SKM-1 (cell line): ENCODE results near the gene UBL7.
A peak's percentile ranks its signal among the peaks of the same experiment; 100 is the strongest.

Experiments used
- DNase-seq: peaks from one replicate; lab custom pipeline; 2025; ENCODE audit not compliant: unreplicated experiment; lab: John Stamatoyannopoulos, UW

Gene UBL7

DNA sequence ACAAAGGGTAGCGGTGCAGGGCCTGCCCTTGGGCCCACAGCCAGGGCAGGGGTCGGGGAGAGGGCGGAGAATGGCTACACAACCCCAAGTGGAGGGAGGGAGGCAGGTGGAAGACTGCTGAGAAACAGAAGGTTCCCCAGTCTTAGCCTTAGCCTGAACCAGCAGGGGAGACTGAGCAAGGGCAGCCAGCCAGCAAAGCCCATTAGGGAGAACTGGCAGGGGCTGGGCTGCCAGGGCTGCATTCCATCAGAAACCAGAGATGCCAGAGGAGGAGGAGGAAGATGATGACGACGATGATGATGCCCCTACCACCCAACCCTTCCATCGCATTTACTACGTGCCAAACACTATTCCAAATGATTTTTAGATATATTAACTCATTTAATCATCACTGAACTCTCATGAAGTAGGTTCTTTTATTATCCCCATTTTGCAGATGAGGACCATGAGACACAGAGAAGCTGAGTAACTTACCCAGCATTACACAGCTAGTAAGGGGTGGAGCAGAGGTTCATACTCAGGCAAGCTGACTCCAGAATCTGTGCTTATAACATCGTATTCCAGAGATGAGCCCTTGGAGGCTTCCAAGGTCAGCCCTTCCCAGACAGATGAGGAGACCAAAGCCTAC is 35.9 kb downstream of the UBL7 start:
- DNase-seq = no peak

DNA sequence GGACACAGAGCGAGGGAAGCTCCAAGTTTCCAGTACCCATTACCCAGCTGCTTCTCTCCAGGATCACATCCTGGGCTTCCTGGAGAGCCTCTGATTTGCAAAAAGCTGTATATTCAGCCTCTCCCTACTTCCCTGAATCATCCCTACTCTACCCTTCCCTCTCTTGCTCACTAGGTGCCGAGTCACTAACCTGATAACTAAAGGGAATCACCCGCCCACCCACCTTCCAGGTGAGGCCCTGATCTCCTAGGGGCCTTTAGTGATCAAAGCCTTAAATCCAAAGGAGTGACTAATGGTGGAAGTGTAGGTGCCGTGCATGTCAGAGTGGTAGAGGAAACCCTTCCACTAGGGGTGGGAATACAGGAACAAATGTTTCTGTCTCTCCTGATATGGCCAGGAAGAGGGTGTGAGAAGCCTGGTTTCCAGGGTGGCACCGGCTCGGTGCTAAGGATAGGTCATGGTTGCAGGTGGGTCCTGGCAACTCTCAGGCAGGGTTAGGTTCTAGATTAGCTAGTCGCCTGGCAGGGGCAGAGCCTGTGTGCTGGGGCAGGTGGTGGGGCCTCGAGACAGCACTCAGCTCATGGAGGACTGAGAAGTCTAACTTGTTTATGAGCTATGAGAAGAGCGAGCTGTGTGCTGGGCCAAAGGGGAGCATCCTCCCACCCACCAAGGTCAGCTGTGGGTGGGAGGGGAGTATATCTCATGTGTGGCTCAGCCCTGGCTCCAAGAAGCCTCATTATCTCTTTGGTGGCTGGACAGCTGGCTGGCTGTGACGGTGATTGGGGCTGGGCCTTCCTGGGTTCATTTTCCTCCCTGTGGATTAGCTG is 37.3 kb downstream of the UBL7 start:
- DNase-seq = no peak

DNA sequence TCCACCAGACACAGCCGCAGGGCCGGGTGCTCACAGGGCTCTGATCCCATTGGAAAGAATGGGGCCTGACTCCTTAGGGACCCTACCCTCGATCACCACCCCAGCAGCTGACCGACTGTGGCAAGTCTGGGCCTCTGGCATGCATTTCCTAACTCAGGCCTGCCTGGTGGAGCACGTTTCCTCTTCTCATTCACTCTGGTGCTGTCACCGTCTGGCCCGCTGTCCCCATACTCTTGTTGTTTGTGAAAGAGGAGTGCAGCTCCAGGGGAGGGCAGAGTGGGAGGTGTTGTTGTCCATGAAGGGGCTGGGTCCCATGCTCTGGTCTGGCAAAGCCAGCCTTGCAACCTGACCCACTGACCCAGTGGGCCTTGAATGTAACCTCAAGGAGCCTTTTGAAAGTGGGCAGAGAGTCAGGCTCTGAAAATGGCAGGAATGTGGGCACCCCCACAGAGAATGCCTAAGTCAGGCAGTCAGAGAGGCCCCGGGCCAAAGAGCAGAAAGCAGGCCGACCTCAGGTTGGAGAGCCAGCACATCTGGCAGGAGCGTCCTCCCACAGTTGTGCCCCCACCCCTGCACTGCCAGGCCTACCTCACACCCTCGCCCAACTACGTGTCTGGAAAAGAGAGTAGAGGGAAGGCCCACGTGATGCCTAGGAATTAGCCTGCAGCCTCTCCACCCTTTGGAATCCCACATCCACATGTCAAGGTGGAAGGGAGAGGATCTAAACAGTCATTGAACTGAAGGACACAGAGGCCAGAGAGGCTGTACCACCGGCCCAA is 38.1 kb downstream of the UBL7 start:
- peak; percentile 52 for DNase-seq

DNA sequence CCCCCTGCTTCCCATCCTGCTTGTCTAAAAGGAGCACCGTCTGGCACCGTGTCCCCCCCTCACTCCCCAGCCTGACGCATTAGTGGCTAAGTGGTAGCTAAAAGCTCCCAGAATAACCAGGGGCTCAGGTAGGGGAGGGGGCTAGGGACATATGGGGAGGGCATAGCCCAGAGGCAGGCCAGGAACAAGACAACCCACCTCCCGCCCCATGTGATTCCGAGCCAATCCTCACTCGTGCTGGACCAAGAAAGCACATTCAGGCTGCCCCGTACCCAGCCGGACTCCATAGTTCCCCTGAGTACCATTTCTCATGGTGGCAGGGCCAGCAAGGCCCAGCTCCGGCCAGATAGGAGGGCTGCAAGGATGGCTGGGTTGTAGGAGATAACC is 38.7 kb downstream of the UBL7 start:
- DNase-seq = no peak

DNA sequence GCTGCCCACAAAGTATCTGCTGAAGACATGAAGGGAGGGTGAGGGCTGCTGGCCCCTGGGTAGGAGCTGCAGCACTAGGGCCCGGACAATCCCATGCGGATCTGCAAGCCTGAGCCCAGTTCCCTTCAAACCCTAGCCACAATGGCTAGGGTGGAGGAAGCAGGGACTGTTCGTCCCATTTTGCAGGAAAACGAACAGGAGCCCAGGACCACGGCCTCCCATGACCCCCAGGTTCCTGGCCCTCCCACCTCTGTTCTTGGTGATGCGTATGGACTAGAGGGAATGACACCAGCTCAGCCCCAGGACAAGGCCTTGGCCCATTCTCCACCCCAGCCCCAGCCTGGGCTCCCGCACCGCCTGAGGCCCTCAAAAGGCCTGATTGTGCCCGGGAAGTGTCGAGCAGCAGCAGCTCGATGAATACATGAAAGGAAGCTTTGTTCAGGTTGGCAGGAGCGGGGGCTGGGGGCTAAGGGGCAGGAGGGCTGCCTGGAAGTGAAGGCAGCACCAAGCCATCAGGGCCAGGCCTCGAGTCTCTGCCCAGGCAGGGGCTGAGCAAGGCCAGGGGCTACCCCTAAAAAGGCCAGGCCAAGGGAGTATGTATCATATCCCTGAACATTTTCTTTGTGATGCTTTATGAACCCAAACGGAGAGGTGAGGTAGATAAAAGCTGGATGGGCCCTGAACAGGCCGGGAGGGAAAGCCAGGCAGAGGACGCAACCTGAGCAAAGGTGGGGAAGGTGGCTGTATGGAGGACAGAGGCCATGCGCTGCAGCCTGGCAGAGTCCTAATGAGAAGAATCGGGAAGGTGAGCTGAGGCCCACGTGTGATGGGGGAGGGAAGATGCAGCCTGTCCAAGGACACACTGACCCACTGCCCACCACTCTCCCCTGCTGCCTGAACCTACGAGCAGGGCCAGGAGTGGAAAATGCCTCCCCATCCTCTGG is 39.4 kb downstream of the UBL7 start:
- DNase-seq = no peak

DNA sequence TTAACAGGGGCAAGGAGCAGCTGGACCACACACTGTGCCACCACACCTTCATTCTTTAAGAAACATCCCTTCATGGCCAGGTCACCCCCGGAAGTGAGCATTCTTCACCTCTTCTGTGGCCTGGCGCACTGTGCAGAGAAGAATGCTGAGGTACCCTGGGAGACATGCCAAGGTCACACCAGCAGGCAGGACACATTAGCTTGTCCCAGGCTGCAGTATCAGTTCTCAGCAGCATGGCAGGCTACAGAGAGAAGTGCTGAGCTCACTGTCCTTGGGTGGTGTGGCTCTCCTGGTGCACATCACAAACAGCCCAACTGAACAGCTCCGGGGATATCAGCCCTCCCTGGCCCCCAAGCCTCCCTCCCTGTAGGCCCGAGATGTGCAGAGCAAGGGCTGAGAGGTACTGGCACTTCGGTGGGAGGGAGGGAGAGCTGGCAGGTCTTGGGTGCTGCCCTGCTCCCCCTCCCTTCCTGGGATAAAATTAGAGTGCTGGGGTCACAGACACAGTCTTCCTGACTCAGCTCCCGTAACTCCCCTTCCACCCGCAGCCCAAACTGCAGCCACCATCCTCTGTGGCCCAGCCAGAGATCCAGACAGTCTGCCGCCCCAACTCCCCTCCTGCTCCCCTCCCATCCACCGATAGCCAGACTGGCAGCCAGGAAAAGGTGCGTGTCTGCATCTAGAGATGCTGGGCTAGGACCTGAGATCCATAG is 40.6 kb downstream of the UBL7 start:
- no peak for DNase-seq

DNA sequence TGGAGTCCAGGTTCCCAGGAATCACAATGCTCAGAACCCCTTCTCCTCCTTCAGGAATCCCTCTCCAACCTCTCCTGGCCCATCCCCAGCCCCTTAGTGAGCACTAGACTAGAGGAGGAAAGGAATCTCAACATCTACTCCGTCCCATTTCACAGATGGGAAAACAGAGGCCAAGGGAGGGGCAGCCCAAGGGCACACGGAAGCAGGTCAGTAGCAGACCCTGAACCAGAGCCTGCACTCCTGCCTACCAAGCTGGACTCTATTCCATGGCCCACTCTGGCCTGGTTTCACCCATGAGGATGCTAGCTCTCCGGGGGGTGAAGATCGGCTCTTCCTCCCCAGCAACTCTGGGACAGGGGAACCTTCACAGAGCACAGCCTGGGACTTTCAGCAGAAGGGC is 41.5 kb downstream of the UBL7 start:
- no peak for DNase-seq

DNA sequence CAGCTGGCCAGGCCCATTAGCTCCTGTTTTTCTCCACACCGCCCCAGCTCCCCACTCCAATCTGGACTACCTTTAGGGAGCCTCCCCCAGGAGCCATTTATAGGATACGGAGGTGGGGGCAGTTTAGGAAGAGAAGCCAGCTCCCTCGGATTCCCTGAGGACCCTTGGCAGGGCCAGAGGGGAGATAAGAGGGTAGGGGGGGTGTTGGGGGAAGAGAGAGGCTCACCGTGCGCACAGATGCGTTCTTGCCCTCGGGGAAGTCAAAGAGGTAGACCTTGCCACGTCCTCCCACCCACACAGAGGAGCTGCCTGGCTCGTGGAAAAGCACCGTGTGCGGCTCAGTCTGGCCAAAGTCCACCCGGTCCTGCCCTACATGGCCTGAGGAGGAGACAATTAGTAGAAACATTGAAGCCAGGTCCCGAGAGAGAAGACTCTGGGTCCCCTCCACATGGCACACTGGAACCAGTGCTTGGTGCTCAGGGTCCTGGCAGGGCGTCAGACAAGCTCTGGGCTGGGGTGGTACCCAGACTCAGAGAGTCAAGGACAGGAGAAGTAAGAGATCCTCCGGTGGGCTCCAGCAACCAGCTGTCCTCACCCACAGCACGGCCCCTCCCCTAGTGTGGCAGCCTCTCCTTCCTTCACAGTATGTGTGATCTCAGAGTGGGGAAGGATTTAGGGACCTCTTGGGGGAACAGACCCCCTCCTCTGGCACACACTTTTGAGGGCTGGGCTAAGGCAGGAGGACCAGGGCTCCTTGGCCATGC is 42.2 kb downstream of the UBL7 start:
- DNase-seq = no peak

DNA sequence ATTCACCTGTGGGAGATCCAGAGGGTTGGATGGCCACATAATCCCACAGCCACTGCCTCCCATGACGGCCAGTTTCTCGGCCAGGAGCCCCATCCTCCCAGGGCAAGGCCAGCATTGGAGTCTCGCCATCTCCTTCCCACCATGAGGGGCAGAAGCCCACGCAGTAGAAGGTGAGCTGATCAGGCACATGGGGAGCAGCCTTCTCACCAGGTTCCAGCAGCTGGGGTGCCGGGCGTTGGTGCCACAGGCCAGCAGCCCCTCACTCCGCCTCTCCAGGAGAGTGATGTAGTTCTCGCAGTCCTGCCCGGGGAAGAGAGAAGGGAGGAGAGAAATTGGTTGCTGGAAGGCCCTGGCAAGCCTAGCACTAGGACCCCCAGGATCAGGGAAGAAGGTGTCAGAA is 43.3 kb downstream of the UBL7 start:
- DNase-seq = no peak

DNA sequence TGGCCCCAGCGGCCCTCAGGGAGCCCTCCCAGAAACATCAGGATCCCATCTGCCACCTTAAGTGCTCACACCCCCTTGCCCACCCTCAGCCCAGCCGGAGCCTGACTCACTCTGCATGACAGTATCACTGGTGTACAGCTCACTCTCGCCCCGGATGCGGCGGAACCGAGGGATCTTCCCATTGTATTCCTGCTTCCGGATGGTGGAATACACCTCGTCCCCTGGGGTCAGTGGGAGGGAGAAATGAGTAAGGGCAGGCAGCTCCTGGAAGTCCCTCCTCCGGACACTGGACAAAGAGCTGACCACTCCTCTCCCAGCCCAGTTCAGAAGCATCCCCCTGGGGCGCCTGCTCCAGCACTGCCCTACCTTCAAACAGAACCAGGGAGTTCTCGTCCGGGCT is 43.7 kb downstream of the UBL7 start:
- no peak for DNase-seq

DNA sequence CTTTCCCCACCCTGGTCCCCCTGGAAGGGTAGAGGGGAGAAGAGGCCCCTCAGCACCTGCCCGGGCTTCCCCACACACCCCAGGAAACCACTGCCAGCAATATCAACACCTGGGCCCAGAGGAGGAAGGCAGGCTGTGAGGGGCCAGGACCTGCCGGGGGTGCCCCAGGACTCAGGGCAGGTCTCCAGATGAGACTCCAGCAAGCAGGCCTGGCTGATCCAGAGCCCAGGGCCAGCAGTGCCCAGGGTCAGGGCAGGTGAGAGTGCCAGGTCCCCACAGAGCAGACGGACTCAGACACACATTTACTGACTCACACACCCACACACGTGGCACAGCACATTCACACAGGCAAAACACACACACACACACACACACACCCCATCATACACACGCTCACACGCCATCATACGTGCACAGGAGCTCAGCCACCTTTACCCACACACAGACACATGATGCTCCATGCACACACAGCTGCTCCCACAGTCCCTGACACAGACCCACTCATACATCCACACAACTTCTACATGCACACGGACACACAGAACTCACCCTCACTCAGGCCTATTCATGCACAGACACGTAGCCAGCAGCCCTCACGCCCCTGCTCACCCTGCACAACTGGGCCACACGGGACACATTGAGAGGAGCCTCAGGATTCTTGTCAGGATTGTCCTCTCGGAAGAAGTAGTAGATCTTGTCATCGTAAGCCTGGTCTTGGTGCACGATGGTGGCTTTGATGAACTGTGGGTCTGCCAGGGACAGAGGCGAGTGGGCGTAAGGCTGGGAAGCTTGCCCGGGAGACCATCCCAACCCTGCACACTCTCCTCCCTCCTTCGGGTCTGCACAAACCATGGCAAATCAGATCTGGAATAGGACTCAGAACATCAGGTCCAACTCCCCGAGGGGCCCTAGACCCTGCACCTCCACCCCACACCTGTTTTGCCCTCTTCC is 44.7 kb downstream of the UBL7 start:
- no peak for DNase-seq

DNA sequence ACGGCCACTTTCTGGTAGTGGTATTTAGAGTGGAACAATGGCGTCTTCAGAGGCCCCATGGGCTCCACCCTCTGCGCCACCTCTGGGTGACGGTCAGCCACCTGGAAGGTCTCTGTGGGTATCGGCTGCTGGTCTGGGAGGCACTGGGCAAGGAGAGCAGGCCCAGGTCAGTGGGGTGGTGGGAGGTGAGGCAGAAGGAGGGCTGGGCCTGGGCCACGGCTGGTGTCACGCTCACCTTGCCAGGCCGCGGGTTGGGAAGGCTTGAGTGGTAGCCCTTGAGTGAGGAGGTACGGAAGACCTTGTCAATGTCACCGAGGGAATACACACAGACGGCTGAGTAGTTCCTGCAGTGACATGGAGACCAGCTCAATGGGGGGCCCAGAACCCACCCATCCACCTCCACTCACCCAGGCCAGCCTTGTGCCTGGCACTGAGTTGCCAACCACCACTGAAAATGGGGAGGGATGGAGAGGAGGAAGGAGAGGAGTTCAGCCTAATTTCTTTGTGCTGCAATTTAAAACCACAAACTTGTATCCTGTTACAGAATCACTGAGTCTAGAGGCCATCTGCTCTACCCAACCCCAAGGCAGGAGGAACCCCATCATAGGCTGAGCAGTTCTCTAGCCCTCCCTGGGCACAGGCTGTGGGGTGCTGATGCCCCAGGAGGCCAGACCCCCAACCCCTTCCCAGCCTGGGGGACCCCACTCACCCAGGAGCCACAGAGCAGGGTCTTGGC is 46.2 kb downstream of the UBL7 start:
- peak; percentile 43 for DNase-seq

DNA sequence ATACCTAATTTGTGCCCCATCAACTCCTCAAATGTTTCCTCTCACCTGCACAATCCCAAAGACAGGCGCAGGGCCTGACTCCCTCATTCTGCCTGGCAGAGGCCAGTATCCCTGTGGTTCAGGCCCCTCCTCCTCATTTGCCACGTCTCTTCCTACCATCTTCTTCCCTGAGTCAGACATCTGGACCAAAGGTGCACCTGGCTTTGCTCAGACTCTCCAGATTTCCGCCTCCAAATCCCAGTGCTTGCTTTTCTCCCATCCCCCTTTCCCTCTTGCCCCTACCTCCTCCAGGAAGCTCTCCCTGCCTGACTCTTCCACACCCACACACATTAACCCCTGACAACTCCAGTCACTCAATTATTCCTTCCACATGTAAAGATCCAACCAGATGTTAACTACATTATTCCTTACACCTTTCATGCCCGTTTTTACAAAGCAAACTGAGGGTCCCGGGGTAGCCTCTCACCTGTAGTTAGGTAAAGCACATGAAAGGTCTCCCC is 46.8 kb downstream of the UBL7 start:
- DNase-seq = no peak

DNA sequence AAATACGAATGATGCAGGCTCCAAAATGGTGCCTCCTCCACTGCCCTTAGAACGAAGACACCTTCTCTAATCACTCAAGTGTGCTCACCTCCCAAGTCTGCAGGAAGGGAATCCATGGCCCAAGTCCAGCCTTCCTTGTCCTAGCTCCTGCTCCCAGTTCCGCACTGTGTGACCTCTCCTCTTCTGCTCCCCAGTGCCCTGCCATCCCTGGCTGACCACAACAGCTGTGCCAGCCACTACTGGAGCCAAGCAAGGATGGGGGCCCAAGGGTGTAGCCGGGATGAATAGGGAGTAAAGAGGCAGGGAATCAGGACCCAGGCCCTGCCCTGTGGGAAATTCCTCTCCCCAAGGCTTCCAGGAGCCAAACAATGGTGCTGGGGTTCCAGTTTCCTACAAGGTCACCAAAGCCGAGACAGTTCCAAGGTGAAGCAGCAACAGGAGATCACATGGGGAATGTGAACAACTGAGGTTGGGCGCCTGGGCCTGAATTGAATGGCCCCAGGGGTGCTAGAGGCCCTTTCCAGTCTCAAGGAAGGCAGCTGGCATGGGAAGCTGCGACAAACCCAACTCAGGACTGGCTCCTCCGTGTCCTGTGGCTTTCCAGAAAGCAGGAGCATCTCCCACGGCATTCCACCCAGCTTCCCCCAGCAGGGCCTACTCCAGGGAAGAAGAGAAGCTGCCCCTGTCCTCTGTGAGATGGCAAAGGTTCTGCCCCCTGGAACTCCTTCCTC is 47.4 kb downstream of the UBL7 start:
- no peak for DNase-seq

DNA sequence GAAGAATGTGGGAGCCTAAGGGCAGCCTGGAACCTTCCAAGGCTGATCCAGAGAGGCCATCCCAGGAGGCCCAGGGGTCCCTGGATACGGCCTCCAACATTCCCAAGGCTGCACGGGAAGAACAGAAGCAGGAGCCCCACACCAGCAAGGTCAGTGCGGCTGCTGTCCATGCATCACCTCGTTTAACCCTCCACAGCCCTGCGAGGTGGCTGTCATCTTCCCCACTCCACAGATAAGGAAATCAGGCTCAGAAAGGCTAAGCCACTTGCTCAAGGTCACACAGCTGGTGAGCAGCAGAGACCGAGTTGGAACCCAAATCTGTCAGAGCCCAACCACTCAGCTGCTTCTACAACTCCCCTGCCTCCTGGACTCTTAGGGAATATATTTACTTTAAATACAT is 48.8 kb downstream of the UBL7 start:
- DNase-seq = no peak

DNA sequence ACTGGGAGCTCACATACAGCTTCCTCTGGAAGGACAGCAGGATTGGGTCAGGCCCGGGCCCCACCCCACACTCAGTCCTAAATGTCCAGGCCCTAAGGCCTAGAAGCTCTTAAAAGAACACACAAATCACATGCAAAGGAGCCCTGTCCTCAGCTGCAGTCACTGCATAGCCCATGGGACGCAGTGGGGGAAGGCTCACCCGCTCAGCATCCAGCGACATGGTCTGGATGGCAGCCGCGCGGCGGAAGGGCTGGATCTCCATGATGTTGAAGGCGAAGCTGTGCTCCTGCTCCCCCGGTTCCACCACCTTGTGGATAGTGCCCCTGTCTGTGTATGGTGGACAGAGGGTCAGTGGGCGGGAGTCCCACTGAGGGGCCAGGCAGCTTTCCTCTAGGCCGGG is 49.3 kb downstream of the UBL7 start:
- no peak for DNase-seq

DNA sequence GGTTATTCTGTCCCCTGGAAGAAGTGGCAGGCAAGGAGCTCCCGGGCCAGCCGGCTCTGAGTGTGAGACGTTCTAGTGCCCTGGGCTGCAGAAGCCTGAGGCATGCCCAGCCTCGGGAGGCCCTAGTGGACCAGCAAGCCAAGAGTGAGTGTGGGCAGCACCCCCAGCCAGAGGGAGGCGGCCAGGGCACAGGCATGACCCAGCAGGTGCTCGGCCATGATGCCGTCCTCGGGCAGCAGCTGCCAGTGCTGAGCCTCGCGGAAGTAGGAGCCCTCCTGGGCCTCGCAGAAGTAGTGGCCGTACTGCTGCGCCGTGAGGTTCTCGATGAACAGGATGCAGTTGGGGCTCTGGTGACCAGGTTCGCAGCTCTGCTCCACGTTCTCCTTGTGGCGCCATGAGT is 50.5 kb downstream of the UBL7 start:
- no peak for DNase-seq
